ENCODE data around the gene PTMA. TPM values are rescaled to one million over a fixed set of nuclear protein-coding genes. Genes with fewer than 3 reads are reported as not detected.
A peak's percentile ranks its signal among the peaks of the same experiment; 100 is the strongest.

The PTMA gene
- total and polyA plus RNA-seq, 4 donors: 469 to 1,226 (median 1,016) TPM

DNA sequence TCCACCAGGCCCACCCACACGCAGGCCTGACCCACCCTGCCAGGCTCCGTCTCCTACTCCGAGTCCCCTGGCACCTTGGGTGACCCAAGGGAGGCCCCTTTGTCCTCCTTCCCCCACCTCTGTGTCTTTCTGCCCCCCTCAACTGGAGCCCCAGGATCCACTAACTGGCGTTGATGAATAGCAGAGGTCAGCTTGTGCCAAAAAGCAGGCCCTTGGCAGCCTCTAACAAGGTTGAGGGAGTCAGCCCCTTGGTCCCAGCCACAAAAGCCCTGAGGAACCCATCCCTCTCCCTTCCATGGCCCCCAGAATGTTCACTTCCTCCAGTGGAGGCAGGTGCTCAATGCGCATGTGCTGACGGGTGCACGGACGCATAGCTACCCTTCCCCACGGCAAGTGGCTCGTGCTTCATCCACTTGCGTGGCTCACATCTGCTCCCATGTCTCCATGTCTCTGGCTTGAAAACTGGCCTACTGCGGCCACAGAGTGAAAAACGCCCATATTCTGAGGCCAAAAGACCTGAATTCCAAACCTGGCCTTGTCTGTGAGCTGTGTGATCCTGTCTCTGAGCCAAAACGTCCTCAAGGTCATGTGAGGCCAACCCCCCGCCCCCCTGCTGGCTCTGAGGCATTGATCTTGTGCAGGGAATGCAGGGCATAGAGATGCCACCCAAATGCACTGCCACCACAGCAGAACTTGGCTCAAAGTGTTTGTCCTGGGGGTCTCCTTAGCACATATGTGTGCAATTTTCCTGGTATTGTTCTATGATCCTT, 19.0 kb upstream of the PTMA start:
- Histone ChIP-seq H3K27me3 (ENCODE audit: control insufficient read depth, insufficient read depth, low read length) (no peaks in the 10 kb centered on the region), H3K27ac (ENCODE audit: low read depth, low read length) (no peak overlapping the region), H3K36me3 (ENCODE audit: control insufficient read depth, insufficient read depth, low read length) (peaks cover 4% of the 10 kb centered on the region), H3K4me3 (ENCODE audit: low read depth, low read length) (no peak overlapping the region), H3K9me3 (ENCODE audit: control insufficient read depth, insufficient read depth, low read length) (no peaks in the 10 kb centered on the region), H3K4me1 (ENCODE audit: control insufficient read depth, insufficient read depth, low read length) (peaks cover 53% of the 10 kb centered on the region)
- 68% methylated on average over 15 of the region's 15 CpGs for WGBS (ENCODE audit: insufficient coverage)
- no peak for DNase-seq (ENCODE audit: low read depth in 4 of 6, low spot score in 6 of 6)

DNA sequence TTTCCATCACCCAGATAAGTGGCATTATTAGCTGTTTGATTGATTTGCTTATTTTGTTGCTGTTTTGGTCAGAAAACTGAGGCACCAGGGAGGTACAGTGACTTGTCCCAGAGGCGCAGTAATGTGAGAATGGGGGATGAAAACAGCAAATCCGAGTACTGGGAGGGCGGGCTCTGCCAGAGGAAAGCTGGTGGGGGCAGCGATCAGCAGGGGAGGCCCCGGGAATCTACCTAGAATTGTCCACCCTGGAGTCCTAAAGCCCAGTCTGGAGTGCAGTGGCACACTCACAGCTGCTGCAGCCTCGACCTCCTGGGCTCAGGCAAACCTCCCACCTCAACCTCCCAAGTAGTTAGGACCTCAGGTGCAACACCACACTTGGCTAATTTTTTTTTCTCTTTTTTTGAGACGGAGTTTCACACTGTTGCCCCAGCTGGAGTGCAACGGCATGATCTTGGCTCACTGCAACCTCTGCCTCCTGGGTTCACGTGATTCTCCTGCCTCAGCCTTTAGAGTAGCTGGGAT, 17.0 kb upstream of the PTMA start:
- peaks cover 4% of the 10 kb centered on the region for H3K36me3 ChIP-seq (ENCODE audit: control insufficient read depth, insufficient read depth, low read length)
- no peaks in the 10 kb centered on the region for H3K27me3 ChIP-seq (ENCODE audit: control insufficient read depth, insufficient read depth, low read length)
- H3K9me3 ChIP-seq (ENCODE audit: control insufficient read depth, insufficient read depth, low read length): no peaks in the 10 kb centered on the region
- WGBS (ENCODE audit: insufficient coverage): 44% methylated on average over 9 of the region's 9 CpGs
- H3K4me1 ChIP-seq (ENCODE audit: control insufficient read depth, insufficient read depth, low read length): peaks cover 33% of the 10 kb centered on the region
- no peak overlapping the region for H3K4me3 ChIP-seq (ENCODE audit: low read depth, low read length)
- DNase-seq (ENCODE audit: low read depth in 4 of 6, low spot score in 6 of 6): no peak
- H3K27ac ChIP-seq (ENCODE audit: low read depth, low read length): no peak overlapping the region

DNA sequence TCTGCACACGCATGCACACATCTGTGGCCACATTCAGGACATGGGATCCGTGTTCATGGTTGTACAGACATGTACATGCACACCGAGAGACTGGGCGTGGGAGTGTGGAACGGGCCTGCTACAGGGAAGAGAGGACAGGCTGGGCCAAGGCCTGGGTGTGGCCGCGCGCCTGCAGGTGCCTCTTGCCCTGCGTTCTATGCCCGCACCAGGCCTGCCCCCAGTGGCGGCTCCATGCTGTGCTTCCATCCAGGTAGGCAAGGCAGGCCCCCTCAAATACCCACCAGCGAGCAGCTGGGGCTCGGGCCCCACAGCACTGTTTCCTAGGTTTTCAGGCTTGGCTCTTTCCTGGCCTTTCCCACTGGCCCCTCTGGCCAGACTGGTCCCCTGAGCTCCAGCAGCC, 15.5 kb upstream of the PTMA start:
- Histone ChIP-seq H3K9me3 (ENCODE audit: control insufficient read depth, insufficient read depth, low read length) (no peaks in the 10 kb centered on the region), H3K4me1 (ENCODE audit: control insufficient read depth, insufficient read depth, low read length) (peaks cover 18% of the 10 kb centered on the region), H3K27me3 (ENCODE audit: control insufficient read depth, insufficient read depth, low read length) (no peaks in the 10 kb centered on the region), H3K27ac (ENCODE audit: low read depth, low read length) (no peak overlapping the region), H3K4me3 (ENCODE audit: low read depth, low read length) (no peak overlapping the region), H3K36me3 (ENCODE audit: control insufficient read depth, insufficient read depth, low read length) (peaks cover 4% of the 10 kb centered on the region)
- no peak for DNase-seq (ENCODE audit: low read depth in 4 of 6, low spot score in 6 of 6)
- WGBS (ENCODE audit: insufficient coverage): 98% methylated on average over 13 of the region's 13 CpGs

DNA sequence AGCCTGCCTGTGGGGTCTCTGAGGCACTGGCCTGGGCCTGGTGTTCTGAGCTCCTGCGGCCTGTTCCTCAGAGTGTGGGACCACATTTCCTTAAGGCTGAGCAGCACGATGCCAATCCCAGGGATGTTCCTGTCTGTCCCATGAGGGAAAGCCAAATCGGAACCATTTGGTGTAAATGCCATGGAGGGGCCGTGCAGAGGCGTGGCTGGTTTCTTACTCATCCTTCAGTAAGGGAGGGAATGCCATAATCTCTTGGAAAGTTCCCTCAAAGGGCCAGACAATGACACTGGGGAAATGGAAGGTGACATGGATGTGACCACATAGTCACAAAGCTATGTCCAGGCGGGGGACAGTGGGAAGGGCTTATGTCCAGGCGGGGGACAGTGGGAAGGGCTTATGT, 14.4 kb upstream of the PTMA start:
- WGBS (ENCODE audit: insufficient coverage): 86% methylated on average over 7 of the region's 7 CpGs
- DNase-seq (ENCODE audit: low read depth in 4 of 6, low spot score in 6 of 6): no peak
- H3K9me3 ChIP-seq (ENCODE audit: control insufficient read depth, insufficient read depth, low read length): no peaks in the 10 kb centered on the region
- no peak overlapping the region for H3K4me3 ChIP-seq (ENCODE audit: low read depth, low read length)
- H3K4me1 ChIP-seq (ENCODE audit: control insufficient read depth, insufficient read depth, low read length): peaks cover 10% of the 10 kb centered on the region
- no peaks in the 10 kb centered on the region for H3K27me3 ChIP-seq (ENCODE audit: control insufficient read depth, insufficient read depth, low read length)
- no peak overlapping the region for H3K27ac ChIP-seq (ENCODE audit: low read depth, low read length)
- peaks cover 4% of the 10 kb centered on the region for H3K36me3 ChIP-seq (ENCODE audit: control insufficient read depth, insufficient read depth, low read length)

DNA sequence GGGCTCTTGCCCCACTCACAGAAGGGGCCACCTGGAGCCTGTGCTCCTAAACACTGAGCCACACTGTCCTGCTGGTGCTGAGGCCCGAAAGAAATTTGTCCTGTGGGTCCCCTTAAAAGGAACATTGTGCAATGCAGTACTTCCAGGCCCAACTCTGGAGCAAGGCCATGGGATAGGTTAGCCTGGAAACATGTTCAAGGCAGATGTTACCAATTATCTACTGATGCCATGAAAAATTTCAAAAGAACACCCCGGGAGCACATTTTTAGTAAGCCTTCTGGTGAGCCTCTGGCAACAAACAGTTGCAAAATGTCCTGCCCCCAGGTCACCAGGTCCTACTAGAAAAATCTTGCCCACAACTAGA, 12.3 kb upstream of the PTMA start:
- no peak overlapping the region for H3K27ac ChIP-seq (ENCODE audit: low read depth, low read length)
- H3K9me3 ChIP-seq (ENCODE audit: control insufficient read depth, insufficient read depth, low read length): no peaks in the 10 kb centered on the region
- peaks cover 4% of the 10 kb centered on the region for H3K36me3 ChIP-seq (ENCODE audit: control insufficient read depth, insufficient read depth, low read length)
- no peak for DNase-seq (ENCODE audit: low read depth in 4 of 6, low spot score in 6 of 6)
- 68% methylated on average over 2 of the region's 2 CpGs for WGBS (ENCODE audit: insufficient coverage)
- H3K4me1 ChIP-seq (ENCODE audit: control insufficient read depth, insufficient read depth, low read length): no peaks in the 10 kb centered on the region
- no peaks in the 10 kb centered on the region for H3K27me3 ChIP-seq (ENCODE audit: control insufficient read depth, insufficient read depth, low read length)
- no peak overlapping the region for H3K4me3 ChIP-seq (ENCODE audit: low read depth, low read length)

DNA sequence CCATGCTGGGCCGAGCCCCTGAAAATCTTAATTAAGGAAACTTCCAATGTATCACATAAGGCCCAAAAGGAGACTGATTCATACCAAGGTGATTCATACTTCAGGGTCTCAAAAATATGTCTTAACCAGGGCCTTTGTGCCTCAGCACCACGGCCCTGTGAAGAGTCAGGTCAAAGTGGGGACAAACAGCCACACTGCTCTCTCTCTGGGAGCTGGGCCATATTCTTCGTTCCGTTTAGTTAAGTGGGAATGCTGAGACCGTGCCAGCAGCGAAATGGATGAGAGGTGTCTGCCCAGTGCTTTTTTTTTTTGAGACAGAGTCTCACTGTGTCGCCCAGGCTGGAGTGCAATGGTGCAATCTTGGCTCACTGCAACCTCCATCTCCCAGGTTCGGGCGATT, 9.3 kb upstream of the PTMA start:
- Histone ChIP-seq H3K27ac (ENCODE audit: low read depth, low read length) (no peak overlapping the region), H3K9me3 (ENCODE audit: control insufficient read depth, insufficient read depth, low read length) (no peaks in the 10 kb centered on the region), H3K4me3 (ENCODE audit: low read depth, low read length) (no peak overlapping the region), H3K36me3 (ENCODE audit: control insufficient read depth, insufficient read depth, low read length) (no peaks in the 10 kb centered on the region), H3K27me3 (ENCODE audit: control insufficient read depth, insufficient read depth, low read length) (no peaks in the 10 kb centered on the region), H3K4me1 (ENCODE audit: control insufficient read depth, insufficient read depth, low read length) (peaks cover 6% of the 10 kb centered on the region)
- WGBS (ENCODE audit: insufficient coverage): 68% methylated on average over 4 of the region's 9 CpGs
- peak in 1 of 6 donors; percentile 31 for DNase-seq (ENCODE audit: low read depth in 4 of 6, low spot score in 6 of 6)

DNA sequence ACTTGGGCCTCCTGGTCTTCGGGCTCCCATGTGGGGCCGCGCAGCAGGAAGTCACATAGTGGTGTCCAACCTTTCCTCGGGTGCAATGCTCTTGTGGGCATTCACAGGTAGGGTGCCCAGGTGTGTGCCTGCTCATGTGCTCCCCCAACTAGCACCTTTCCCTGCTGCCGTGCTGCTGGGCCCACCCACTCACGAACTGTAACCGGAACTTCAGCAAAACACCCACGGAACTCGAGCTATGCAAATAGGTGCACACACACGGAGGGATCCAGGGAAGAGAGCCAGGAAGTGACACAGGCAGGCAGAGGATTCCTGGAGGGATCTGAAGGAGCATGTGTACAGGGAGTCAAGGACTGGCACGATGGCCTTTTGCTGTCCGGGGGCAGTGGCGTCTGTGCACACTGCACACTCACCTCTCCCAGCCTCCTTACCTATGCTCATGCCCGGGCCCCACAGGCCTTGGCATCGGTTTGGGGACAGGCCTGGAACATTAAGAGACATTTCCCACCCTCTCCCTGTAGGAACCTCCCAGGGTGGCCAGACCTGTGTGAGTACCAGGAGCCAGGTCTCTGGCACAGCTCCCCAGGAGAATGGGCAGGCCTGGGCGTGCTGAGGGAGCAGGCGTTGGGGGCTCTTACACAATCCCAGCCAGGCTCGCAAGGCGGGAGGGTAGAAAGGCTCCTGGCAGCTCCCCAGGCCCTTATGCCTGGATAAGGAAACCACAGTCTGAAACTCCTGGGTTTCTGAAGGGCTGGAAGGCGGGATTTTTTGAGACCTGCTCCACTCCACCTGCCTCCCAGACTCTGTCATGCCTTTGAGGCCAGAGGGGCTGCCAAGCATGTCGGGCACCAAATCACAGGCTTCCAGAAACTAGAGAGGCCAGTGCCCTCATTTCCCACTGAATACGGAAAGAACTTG, 6.6 kb upstream of the PTMA start:
- no peak overlapping the region for H3K4me3 ChIP-seq (ENCODE audit: low read depth, low read length)
- peaks cover 19% of the 10 kb centered on the region for H3K4me1 ChIP-seq (ENCODE audit: control insufficient read depth, insufficient read depth, low read length)
- no peaks in the 10 kb centered on the region for H3K27me3 ChIP-seq (ENCODE audit: control insufficient read depth, insufficient read depth, low read length)
- H3K27ac ChIP-seq (ENCODE audit: low read depth, low read length): no peak overlapping the region
- WGBS (ENCODE audit: insufficient coverage): 75% methylated on average over 17 of the region's 22 CpGs
- H3K9me3 ChIP-seq (ENCODE audit: control insufficient read depth, insufficient read depth, low read length): no peaks in the 10 kb centered on the region
- no peaks in the 10 kb centered on the region for H3K36me3 ChIP-seq (ENCODE audit: control insufficient read depth, insufficient read depth, low read length)
- DNase-seq (ENCODE audit: low read depth in 4 of 6, low spot score in 6 of 6): no peak

DNA sequence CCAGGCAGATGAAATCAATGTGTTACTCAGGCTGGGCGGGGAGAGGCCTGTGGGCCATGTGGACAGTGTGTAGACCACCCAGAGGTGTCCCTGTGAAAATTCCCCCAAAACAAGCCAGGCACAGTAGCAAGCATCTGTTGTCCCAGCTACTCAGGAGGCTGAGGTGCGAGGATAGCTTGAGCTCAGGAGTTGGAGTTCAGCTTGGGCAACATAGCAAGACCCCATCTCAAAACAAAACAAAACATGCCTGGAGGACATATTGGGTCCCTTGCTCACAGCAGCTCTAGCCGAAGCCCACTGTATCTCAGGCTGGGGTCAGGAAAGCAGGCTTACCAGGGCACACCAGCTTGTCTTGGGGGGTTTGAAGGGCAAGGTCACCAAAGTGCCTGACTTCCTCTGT, 4.3 kb upstream of the PTMA start:
- WGBS (ENCODE audit: insufficient coverage): 100% methylated on average over 2 of the region's 3 CpGs
- H3K27ac ChIP-seq (ENCODE audit: low read depth, low read length): no peak overlapping the region
- H3K27me3 ChIP-seq (ENCODE audit: control insufficient read depth, insufficient read depth, low read length): no peaks in the 10 kb centered on the region
- DNase-seq (ENCODE audit: low read depth in 4 of 6, low spot score in 6 of 6): no peak
- no peaks in the 10 kb centered on the region for H3K9me3 ChIP-seq (ENCODE audit: control insufficient read depth, insufficient read depth, low read length)
- H3K4me1 ChIP-seq (ENCODE audit: control insufficient read depth, insufficient read depth, low read length): peaks cover 28% of the 10 kb centered on the region
- no peaks in the 10 kb centered on the region for H3K36me3 ChIP-seq (ENCODE audit: control insufficient read depth, insufficient read depth, low read length)
- no peak overlapping the region for H3K4me3 ChIP-seq (ENCODE audit: low read depth, low read length)

DNA sequence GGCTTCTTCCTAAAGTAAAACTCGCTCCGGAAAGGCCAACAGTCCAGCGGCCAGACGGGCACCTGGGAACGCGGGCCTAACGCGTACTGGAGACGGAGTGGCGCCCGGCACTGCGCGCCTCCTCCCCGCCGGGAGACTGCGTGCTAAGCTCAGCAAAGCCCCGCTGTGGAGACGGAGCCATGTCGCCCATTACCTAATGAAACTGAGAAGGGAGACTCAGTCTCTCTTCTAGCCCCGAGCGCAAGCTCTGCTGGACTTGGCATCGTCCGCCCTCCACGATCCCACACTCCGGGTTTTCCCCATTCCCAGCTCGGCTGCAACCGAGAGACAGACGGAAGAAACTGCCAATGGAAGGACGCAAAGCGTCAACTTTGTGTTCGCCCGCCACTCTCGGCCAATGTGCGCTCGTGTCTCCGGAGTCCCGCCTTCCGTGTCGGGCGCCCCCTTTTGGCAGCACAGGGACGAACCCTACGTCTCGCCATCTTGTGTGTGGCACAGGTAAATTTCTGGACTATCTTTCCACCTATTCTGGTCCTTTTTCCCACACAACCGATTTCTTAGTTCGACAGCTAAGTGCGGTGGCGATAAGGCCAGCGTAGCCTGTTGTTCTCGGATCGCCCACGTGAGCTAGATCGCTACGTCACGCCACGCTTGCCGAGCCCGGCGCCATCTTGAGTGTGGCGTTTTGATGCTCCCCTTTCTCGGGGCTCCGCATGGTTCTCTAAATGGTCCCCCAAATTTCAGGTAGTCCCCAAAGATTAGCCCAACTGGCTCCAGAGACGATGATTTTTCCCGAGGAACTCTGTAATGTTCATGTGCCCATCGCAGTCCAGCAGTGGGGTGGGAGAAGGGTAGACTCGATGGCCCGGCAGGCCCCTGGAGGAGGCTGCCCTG, 1.3 kb upstream of the PTMA start:
- under 1% methylated on average over 66 of the region's 66 CpGs for WGBS (ENCODE audit: insufficient coverage)
- H3K4me1 ChIP-seq (ENCODE audit: control insufficient read depth, insufficient read depth, low read length): peaks cover 42% of the 10 kb centered on the region
- DNase-seq (ENCODE audit: low read depth in 4 of 6, low spot score in 6 of 6): peak; percentile 94 to 100 (median 98)

More for the DNA sequence above, 1.3 kb upstream of the PTMA start:
- Histone ChIP-seq H3K9me3 (ENCODE audit: control insufficient read depth, insufficient read depth, low read length) (no peaks in the 10 kb centered on the region), H3K36me3 (ENCODE audit: control insufficient read depth, insufficient read depth, low read length) (peaks cover 11% of the 10 kb centered on the region), H3K27me3 (ENCODE audit: control insufficient read depth, insufficient read depth, low read length) (no peaks in the 10 kb centered on the region), H3K4me3 (ENCODE audit: low read depth, low read length) (peak overlapping the region; percentile 94), H3K27ac (ENCODE audit: low read depth, low read length) (peak overlapping the region; percentile 100)
